IMR-90 (cell line): ENCODE measurements around the gene PAM. TPM values are rescaled to one million over a fixed set of nuclear protein-coding genes. Genes with fewer than 3 reads are reported as not detected.

Source experiments
- ATAC-seq: fragments of 200-7000 bp; cut with Tn5 transposase; 2 replicates; pipeline ENCODE4 v1.9.1; 2020; ENCODE audit warnings: low read depth, mild to moderate bottlenecking, moderate library complexity
- BruUV-seq: library from RNA; stranded (reverse); fragments of 400-500 nt; replicated peaks from 2 replicates; lab custom pipeline; 2021; lab: Mats Ljungman, UMichigan
- CTCF ChIA-PET: fragments of 300-600 bp; formaldehyde crosslinking; extraction: SDS; loops from one replicate; lab custom pipeline; 2021; ENCODE audit warnings: antibody characterized with exemption; lab: Yijun Ruan, JAX
- POLR2A ChIA-PET: fragments of 300-600 bp; sonication (Branson Sonifier 250); formaldehyde crosslinking; loops from one replicate; lab custom pipeline; 2022; ENCODE audit warnings: antibody characterized with exemption; ENCODE audit not compliant: unreplicated experiment; lab: Charles Lee
- DNase-seq: peaks from one replicate; pipeline ENCODE4 v3.0.0; 2013
- H2AFZ ChIP-seq: replicated peaks from 2 replicates; pipeline ENCODE3; 2013; ENCODE audit warnings: low read length, mild to moderate bottlenecking; ENCODE audit not compliant: poor library complexity
- H2AK5ac ChIP-seq: 2 replicates; pipeline ENCODE4 v1.6.1; 2013; ENCODE audit warnings: low read depth, low read length, inconsistent platforms
- H2AK9ac ChIP-seq: replicated peaks from 2 replicates; pipeline ENCODE3; 2013; ENCODE audit warnings: mild to moderate bottlenecking, low read depth, low read length, moderate library complexity; ENCODE audit not compliant: poor library complexity
- H2BK120ac ChIP-seq: 2 replicates; pipeline ENCODE4 v1.6.1; 2013; ENCODE audit warnings: low read depth, low read length, inconsistent platforms
- H2BK15ac ChIP-seq: 3 replicates; pipeline ENCODE4 v1.6.1; 2013; ENCODE audit warnings: low read depth, low read length, inconsistent platforms
- H2BK20ac ChIP-seq: 2 replicates; pipeline ENCODE4 v1.6.1; 2013; ENCODE audit warnings: low read depth, mild to moderate bottlenecking, inconsistent platforms, low read length, moderate library complexity
- H2BK5ac ChIP-seq: 2 replicates; pipeline ENCODE4 v1.6.1; 2013; ENCODE audit warnings: mild to moderate bottlenecking, low read depth, low read length, inconsistent platforms; ENCODE audit not compliant: poor library complexity, severe bottlenecking
- H3K14ac ChIP-seq: replicated peaks from 2 replicates; pipeline ENCODE4 v1.6.1; 2013; ENCODE audit warnings: low read depth, low read length, inconsistent platforms
- H3K18ac ChIP-seq: 2 replicates; pipeline ENCODE4 v1.6.1; 2013; ENCODE audit warnings: low read depth, low read length, control low read depth
- H3K23ac ChIP-seq: 2 replicates; pipeline ENCODE4 v1.6.1; 2013; ENCODE audit warnings: low read depth, low read length, inconsistent platforms
- H3K27ac ChIP-seq: 2 replicates; pipeline ENCODE4 v1.5.1; 2013; ENCODE audit warnings: mild to moderate bottlenecking, control low read depth, low read length; ENCODE audit not compliant: insufficient read depth
- H3K27me3 ChIP-seq: 2 replicates; pipeline ENCODE4 v1.6.1; 2013; ENCODE audit warnings: low read length; ENCODE audit not compliant: control insufficient read depth, insufficient read depth
- H3K36me3 ChIP-seq: 2 replicates; pipeline ENCODE4 v1.6.1; 2013; ENCODE audit warnings: low read length, mixed read lengths; ENCODE audit not compliant: control insufficient read depth, insufficient read depth
- H3K4ac ChIP-seq: 2 replicates; pipeline ENCODE4 v1.6.1; 2013; ENCODE audit warnings: low read depth, low read length, inconsistent platforms
- H3K4me1 ChIP-seq: 2 replicates; pipeline ENCODE4 v1.6.1; 2013; ENCODE audit warnings: low read length, mixed read lengths; ENCODE audit not compliant: control insufficient read depth, insufficient read depth
- H3K4me2 ChIP-seq: 2 replicates; pipeline ENCODE4 v1.6.1; 2013; ENCODE audit warnings: low read depth, mild to moderate bottlenecking, control low read depth, low read length, moderate library complexity
- H3K4me3 ChIP-seq: 2 replicates; pipeline ENCODE4 v1.5.1; 2013; ENCODE audit warnings: low read depth, mild to moderate bottlenecking, control low read depth, low read length, moderate library complexity; ENCODE audit not compliant: insufficient read depth
- H3K56ac ChIP-seq: 2 replicates; pipeline ENCODE4 v1.6.1; 2013; ENCODE audit warnings: low read length, inconsistent platforms; ENCODE audit not compliant: insufficient read depth; ENCODE audit errors: extremely low read depth
- H3K79me1 ChIP-seq, 2 experiments: 2 replicates each; pipeline ENCODE4 v1.6.1; 2013; ENCODE audit warnings: low read length in 2 of 2, inconsistent platforms in 1 of 2, low read depth in 1 of 2
- H3K9ac ChIP-seq: 2 replicates; pipeline ENCODE4 v1.6.1; 2013; ENCODE audit warnings: low read depth, low read length, control low read depth
- H3K9me1 ChIP-seq: 2 replicates; pipeline ENCODE4 v1.6.1; 2013; ENCODE audit warnings: low read length, inconsistent platforms; ENCODE audit not compliant: insufficient read depth
- H3K9me3 ChIP-seq: 2 replicates; pipeline ENCODE4 v1.6.1; 2013; ENCODE audit warnings: low read length; ENCODE audit not compliant: control insufficient read depth, insufficient read depth
- H4K20me1 ChIP-seq: 2 replicates; pipeline ENCODE4 v1.6.1; 2013; ENCODE audit warnings: low read length, inconsistent platforms; ENCODE audit not compliant: insufficient read depth
- H4K5ac ChIP-seq: 2 replicates; pipeline ENCODE4 v1.6.1; 2013; ENCODE audit warnings: mild to moderate bottlenecking, low read depth, low read length, control low read depth
- H4K8ac ChIP-seq, 2 experiments: 2 replicates each; pipeline ENCODE4 v1.6.1; 2013; ENCODE audit warnings: low read depth in 2 of 2, low read length in 2 of 2, control low read depth in 1 of 2, inconsistent platforms in 1 of 2
- H4K91ac ChIP-seq: 2 replicates; pipeline ENCODE4 v1.6.1; 2013; ENCODE audit warnings: low read depth, low read length, inconsistent platforms; ENCODE audit not compliant: insufficient read depth
- BHLHE40 ChIP-seq: fragments of 150-350 bp; IDR thresholded peaks from 2 replicates; pipeline ENCODE4 v1.6.1; 2016; ENCODE audit warnings: mild to moderate bottlenecking, low read depth, low read length
- CEBPB ChIP-seq: IDR thresholded peaks from 2 replicates; pipeline ENCODE4 v1.6.1; 2012; ENCODE audit warnings: low read depth, low read length, improper control_type of control experiment
- CHD1 ChIP-seq: IDR thresholded peaks from 2 replicates; pipeline ENCODE4 v1.6.1; 2012; ENCODE audit warnings: low read depth, low read length, improper control_type of control experiment
- CTCF ChIP-seq: conservative IDR thresholded peaks from 2 replicates; pipeline ENCODE4 v1.5.1; 2012; ENCODE audit warnings: mild to moderate bottlenecking, low read depth, low read length, improper control_type of control experiment
- FOS ChIP-seq: fragments of 150-350 bp; IDR thresholded peaks from 2 replicates; pipeline ENCODE4 v1.6.1; 2016; ENCODE audit warnings: low read depth, low read length
- MAFK ChIP-seq: IDR thresholded peaks from 2 replicates; pipeline ENCODE4 v1.6.1; 2012; ENCODE audit warnings: low read depth, low read length, improper control_type of control experiment
- MAZ ChIP-seq: IDR thresholded peaks from 2 replicates; pipeline ENCODE4 v1.6.1; 2012; ENCODE audit warnings: low read depth, mild to moderate bottlenecking, low read length, improper control_type of control experiment, moderate library complexity, borderline replicate concordance
- MXI1 ChIP-seq: IDR thresholded peaks from 2 replicates; pipeline ENCODE4 v1.6.1; 2012; ENCODE audit warnings: low read depth, mild to moderate bottlenecking, low read length, moderate library complexity, borderline replicate concordance
- NFE2L2 ChIP-seq: fragments of 150-350 bp; IDR thresholded peaks from 2 replicates; pipeline ENCODE4 v1.6.1; 2016; ENCODE audit warnings: low read depth, mild to moderate bottlenecking, low read length
- POLR2A ChIP-seq: IDR thresholded peaks from 2 replicates; pipeline ENCODE4 v1.6.1; 2012; ENCODE audit warnings: mild to moderate bottlenecking, low read depth, low read length
- RAD21 ChIP-seq: IDR thresholded peaks from 2 replicates; pipeline ENCODE4 v1.6.1; 2012; ENCODE audit warnings: low read length, improper control_type of control experiment
- RCOR1 ChIP-seq: IDR thresholded peaks from 2 replicates; pipeline ENCODE4 v1.6.1; 2012; ENCODE audit warnings: mild to moderate bottlenecking, low read length, improper control_type of control experiment; ENCODE audit not compliant: insufficient replicate concordance
- RFX5 ChIP-seq: IDR thresholded peaks from 2 replicates; pipeline ENCODE4 v1.8.0; 2012; ENCODE audit warnings: low read depth, mild to moderate bottlenecking, low read length, moderate library complexity
- SMC3 ChIP-seq: fragments of 150-350 bp; IDR thresholded peaks from 2 replicates; pipeline ENCODE4 v1.6.1; 2016; ENCODE audit warnings: low read depth, mild to moderate bottlenecking, antibody characterized with exemption, low read length, moderate library complexity
- USF2 ChIP-seq: fragments of 150-350 bp; IDR thresholded peaks from 2 replicates; pipeline ENCODE4 v1.6.1; 2017; ENCODE audit warnings: mild to moderate bottlenecking, antibody characterized with exemption, low read length, low read depth
- WGBS, 2 experiments: methylation state at CpG; one replicate each; pipeline versions ENCODE4 v1.1.5 to v1.1.7; 2013; ENCODE audit warnings: missing lambda C conversion rate in 2 of 2; ENCODE audit not compliant: insufficient read length in 1 of 2; ENCODE audit errors: extremely low coverage in 2 of 2; 5-methylcytosine and 5-hydroxymethylcytosine counted together
- dilution Hi-C: fragments of 300-500 bp; cut with HindIII; formaldehyde crosslinking; loops from one replicate; pipeline ENCODE4 v1.14.3; 2018; ENCODE audit warnings: low sequenced_read_pairs; ENCODE audit not compliant: unreplicated experiment
- in situ Hi-C: fragments of 300-500 bp; cut with MboI; formaldehyde crosslinking; loops from 3 replicates; pipeline ENCODE4 v1.14.3; 2019; ENCODE audit warnings: low sequenced_read_pairs, inconsistent platforms, mixed read lengths
- intact Hi-C: fragments of 100-400 bp; cut with micrococcal nuclease; formaldehyde crosslinking; loops from 2 replicates; pipeline ENCODE4 v1.10.0; 2022
- polyA plus RNA-seq, 3 experiments: library from polyadenylated mRNA; depleted of rRNA; stranded (reverse); fragments of >200 nt; gene quantifications; 2 replicates each; pipeline ENCODE4 v1.2.3, GENCODE V29; 2012; ENCODE audit warnings: low replicate concordance in 1 of 3
- total RNA-seq: library from RNA; depleted of rRNA; stranded (reverse); fragments of >200 nt; gene quantifications from 2 replicates; pipeline ENCODE4 v1.2.3, GENCODE V29; 2012
- TF ChIP-seq, protein P1 (sequence below): fragments of 150-350 bp; IDR thresholded peaks from 2 replicates; pipeline ENCODE4 v1.6.1; 2016; ENCODE audit warnings: low read depth, mild to moderate bottlenecking, low read length, moderate library complexity, borderline replicate concordance

Gene PAM
- total and polyA plus RNA-seq, 2 of the 4 experiments (the other 2 are of a cell fraction), result 115 to 179 TPM

DNA sequence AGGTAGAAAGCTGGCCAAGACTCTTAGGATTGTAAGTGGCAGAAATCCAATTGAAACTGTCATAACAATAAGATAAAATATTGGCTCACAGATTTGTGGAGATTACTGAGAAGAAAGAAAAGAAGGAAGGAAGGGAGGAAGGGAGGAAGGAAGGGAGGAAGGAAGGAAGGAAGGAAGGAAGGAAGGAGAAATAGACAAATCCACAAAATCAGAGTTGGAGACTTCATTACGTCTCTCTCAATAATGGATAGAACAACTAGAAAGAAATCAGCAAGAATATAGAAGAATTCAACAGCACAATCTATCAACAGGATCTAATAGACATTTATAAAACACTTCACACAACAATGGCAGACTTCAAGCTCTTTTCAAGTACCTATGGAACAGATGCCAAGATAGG is 17.9 kb upstream of the PAM start:
- no peaks in the 10 kb centered on the region for H3K79me1 ChIP-seq
- ChIA-PET POLR2A (no interaction called here), CTCF (no interaction called here)
- DNase-seq, result no peak
- H4K91ac ChIP-seq, result no peak overlapping the region
- H2BK5ac ChIP-seq, result no peak overlapping the region
- no peak overlapping the region for H3K4ac ChIP-seq
- H2BK120ac ChIP-seq, result no peak overlapping the region
- H2BK20ac ChIP-seq, result no peak overlapping the region
- TF ChIP-seq RCOR1 (no peak), NFE2L2 (no peak), FOS (no peak), MAZ (no peak), CEBPB (no peak), BHLHE40 (no peak), CHD1 (no peak), MXI1 (no peak), SMC3 (no peak), RFX5 (no peak), RAD21 (no peak), POLR2A (no peak), USF2 (no peak), CTCF (no peak), MAFK (no peak)
- TF ChIP-seq, protein P1, sequence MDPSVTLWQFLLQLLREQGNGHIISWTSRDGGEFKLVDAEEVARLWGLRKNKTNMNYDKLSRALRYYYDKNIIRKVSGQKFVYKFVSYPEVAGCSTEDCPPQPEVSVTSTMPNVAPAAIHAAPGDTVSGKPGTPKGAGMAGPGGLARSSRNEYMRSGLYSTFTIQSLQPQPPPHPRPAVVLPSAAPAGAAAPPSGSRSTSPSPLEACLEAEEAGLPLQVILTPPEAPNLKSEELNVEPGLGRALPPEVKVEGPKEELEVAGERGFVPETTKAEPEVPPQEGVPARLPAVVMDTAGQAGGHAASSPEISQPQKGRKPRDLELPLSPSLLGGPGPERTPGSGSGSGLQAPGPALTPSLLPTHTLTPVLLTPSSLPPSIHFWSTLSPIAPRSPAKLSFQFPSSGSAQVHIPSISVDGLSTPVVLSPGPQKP, result no peak
- no peak overlapping the region for H4K8ac ChIP-seq
- no peak overlapping the region for H3K4me2 ChIP-seq
- H3K9ac ChIP-seq, result no peak overlapping the region
- H2AK5ac ChIP-seq, result no peak overlapping the region
- no peak overlapping the region for H3K27ac ChIP-seq
- WGBS, 2 experiments, result no CpG with 5 or more reads among the region's 1 CpG
- no peaks in the 10 kb centered on the region for H3K9me1 ChIP-seq
- H3K27me3 ChIP-seq, result no peaks in the 10 kb centered on the region
- H3K23ac ChIP-seq, result no peak overlapping the region
- dilution Hi-C loops, result no loop called here
- no peak overlapping the region for H3K4me3 ChIP-seq
- H3K36me3 ChIP-seq, result no peaks in the 10 kb centered on the region
- H3K56ac ChIP-seq, result no peak overlapping the region
- no peaks in the 10 kb centered on the region for H4K20me1 ChIP-seq
- in situ Hi-C loops, result no loop called here
- no TSS peak for BruUV-seq
- no peaks in the 10 kb centered on the region for H3K4me1 ChIP-seq
- H2AK9ac ChIP-seq, result no peak overlapping the region
- no peak overlapping the region for H2BK15ac ChIP-seq
- no peak overlapping the region for H2AFZ ChIP-seq
- H3K18ac ChIP-seq, result no peak overlapping the region
- no peak overlapping the region for H4K5ac ChIP-seq
- no peak overlapping the region for H3K14ac ChIP-seq
- H3K9me3 ChIP-seq, result no peaks in the 10 kb centered on the region
- intact Hi-C loops, result no loop called here
- ATAC-seq, result no peak
